ENCODE measurements around the gene C5AR1.
"Not testable (repeated sequence)": the region's sequence is repeated elsewhere in the genome, so short reads cannot be mapped to it uniquely, and the experiment has no call there.

C5AR1 gene

GRCh38 chr19:47283405-47284059 lies 26.1 kb upstream of the C5AR1 start:
- DNase-seq (ENCODE audit: low read depth in 2 of 2, low spot score in 1 of 2): no peak

- DNase-seq (ENCODE audit: low read depth in 2 of 2, low spot score in 1 of 2): no peak
Observed at GRCh38 chr19:47284324-47284899, 25.2 kb upstream of the C5AR1 start.

GRCh38 chr19:47296036-47296435 lies 13.6 kb upstream of the C5AR1 start:
- peak; percentile 35 to 62 for DNase-seq (ENCODE audit: low read depth in 2 of 2, low spot score in 1 of 2)

- not testable (repeated sequence) for DNase-seq (ENCODE audit: low read depth in 2 of 2, low spot score in 1 of 2)
Observed at GRCh38 chr19:47300867-47301266, 8.8 kb upstream of the C5AR1 start.

DNA sequence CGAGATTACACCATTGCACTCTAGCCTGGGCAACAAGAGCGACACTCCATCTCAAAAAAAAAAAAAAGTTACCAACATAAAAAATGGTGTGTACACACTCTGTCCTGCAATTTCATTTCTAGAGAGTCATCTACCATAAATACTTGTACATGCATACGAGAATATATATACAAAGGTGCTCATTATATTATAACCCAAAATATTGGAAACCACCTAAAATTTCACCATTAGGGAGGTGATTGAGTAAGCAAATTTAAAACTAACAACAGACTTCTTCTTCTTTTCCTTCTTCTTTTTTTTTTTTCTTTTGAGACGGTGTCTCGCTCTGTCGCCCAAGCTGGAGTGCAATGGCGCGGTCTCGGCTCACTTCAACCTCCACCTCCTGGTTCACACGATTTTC lies 7.4 kb upstream of the C5AR1 start:
- no peak for DNase-seq (ENCODE audit: low read depth in 2 of 2, low spot score in 1 of 2)

GRCh38 chr19:47303966-47304365 lies 5.7 kb upstream of the C5AR1 start:
- DNase-seq (ENCODE audit: low read depth in 2 of 2, low spot score in 1 of 2): no peak

DNA sequence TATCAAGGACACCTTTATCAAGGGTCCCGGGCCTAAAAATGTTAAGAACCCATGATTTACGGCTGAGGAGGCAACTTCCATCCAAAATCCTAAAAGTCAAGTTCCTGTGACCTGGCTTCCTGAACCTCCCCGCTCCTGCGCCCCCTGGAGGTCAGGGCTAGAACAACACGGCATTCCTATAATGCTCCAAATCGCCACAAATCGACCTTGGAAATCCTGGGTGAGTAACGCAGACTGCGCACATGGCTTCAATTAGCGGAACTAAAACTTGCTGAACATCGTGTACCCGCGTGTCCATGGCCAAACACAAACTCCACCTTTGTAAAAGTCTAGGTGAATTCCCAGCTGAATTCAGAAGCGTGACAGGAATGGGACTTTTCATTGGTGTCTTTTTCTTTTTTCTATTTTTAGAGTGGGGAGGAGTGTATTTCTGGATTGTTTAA lies 4.3 kb upstream of the C5AR1 start:
- DNase-seq (ENCODE audit: low read depth in 2 of 2, low spot score in 1 of 2): peak; percentile 18 to 40

GRCh38 chr19:47306303-47306702 lies 3.4 kb upstream of the C5AR1 start:
- DNase-seq (ENCODE audit: low read depth in 2 of 2, low spot score in 1 of 2): no peak

DNA sequence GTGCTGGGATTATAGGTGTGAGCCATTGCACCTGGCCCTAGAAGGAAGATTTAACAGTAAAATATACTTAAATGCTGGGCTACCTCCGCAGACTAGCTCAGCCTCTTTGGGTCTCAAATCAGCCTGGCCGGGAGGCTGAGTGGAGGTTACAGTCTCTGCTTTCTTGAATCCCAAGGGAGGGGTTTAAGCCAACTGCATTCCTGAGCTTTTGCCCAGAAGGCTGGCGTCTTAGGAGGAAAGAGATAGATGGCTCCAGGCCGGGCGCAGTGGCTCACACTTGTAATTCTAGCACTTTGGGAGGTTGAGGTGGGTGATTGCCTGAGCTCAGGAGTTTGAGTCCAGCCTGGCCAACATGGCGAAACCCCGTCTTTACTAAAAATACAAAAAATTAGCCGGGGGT lies 623 bp upstream of the C5AR1 start:
- no peak for DNase-seq (ENCODE audit: low read depth in 2 of 2, low spot score in 1 of 2)

GRCh38 chr19:47310323-47310722 lies 662 bp downstream of the C5AR1 start:
- no peak for DNase-seq (ENCODE audit: low read depth in 2 of 2, low spot score in 1 of 2)

GRCh38 chr19:47310819-47311218 lies 1.2 kb downstream of the C5AR1 start:
- DNase-seq (ENCODE audit: low read depth in 2 of 2, low spot score in 1 of 2): no peak

- no peak for DNase-seq (ENCODE audit: low read depth in 2 of 2, low spot score in 1 of 2)
Observed at GRCh38 chr19:47312366-47313006, 2.8 kb downstream of the C5AR1 start.

DNA sequence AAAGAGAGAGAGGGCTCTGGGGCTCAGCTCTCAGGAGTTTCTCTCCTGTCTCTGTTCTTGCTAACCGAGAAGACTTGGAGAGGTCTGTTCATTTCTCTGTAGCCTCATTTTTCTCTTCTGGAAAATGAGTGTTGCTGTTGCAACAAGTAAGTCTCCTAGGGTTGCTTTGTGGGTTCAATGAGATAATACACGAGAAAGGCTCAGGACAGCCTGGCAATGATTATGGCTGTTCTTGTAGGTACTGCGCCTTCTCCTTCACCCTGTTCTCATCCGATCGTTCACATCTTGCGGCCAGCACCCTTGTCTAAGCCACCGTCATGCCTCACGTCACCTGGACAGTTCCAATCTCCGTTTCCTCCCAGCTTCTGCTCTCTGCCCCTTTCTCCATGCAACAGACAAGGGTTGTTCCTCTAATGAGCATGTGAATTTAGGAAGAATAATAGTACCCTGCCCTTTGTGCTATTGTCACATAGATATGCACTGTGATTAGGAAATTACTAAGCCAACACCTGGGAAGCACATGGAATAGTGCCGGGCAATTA lies 4.2 kb downstream of the C5AR1 start:
- DNase-seq (ENCODE audit: low read depth in 2 of 2, low spot score in 1 of 2): no peak

GRCh38 chr19:47315125-47315821 lies 5.6 kb downstream of the C5AR1 start:
- DNase-seq (ENCODE audit: low read depth in 2 of 2, low spot score in 1 of 2): no peak

- DNase-seq (ENCODE audit: low read depth in 2 of 2, low spot score in 1 of 2): no peak
Observed at GRCh38 chr19:47316513-47316912, 6.9 kb downstream of the C5AR1 start.

- no peak for DNase-seq (ENCODE audit: low read depth in 2 of 2, low spot score in 1 of 2)
Observed at GRCh38 chr19:47319923-47320871, 10.5 kb downstream of the C5AR1 start.

- DNase-seq (ENCODE audit: low read depth in 2 of 2, low spot score in 1 of 2): no peak
Observed at GRCh38 chr19:47321630-47322029, 12.0 kb downstream of the C5AR1 start.

DNA sequence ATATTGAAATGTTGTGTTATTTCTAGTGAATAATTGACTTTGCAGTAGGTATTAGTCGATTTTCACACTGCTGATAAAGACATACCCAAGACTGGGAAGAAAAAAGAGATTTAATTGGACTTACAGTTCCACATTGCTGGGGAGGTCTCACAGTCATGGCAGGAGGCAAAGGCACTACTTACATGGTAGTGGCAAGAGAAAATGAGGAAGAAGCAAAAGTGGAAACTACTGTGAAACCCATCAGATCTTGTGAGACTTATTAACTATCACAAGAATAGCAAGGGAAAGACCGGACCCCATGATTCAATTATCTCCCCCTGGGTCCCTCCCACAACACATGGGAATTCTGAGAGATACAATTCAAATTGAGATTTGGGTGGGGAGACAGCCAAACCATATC lies 12.4 kb downstream of the C5AR1 start:
- no peak for DNase-seq (ENCODE audit: low read depth in 2 of 2, low spot score in 1 of 2)

DNA sequence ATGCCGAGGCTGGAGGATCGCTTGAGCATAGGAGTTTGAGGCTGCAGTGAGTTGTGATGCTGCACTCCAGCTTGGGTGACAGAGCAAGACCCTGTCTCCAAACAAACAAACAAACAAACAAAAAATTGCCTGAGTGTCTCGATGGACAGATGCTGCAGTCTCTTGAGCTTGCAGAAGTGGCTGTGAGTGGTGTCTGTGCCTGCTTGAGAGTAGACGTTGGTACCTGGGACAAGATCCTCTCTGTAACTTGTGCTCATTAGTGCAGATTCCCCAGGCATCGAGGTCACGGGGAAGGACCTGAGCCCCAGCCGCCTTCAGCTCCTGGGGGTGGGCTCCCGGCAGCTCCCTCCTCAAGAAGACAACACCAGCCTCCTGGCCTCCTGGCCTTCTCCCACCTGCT lies 13.7 kb downstream of the C5AR1 start:
- DNase-seq (ENCODE audit: low read depth in 2 of 2, low spot score in 1 of 2): no peak

DNA sequence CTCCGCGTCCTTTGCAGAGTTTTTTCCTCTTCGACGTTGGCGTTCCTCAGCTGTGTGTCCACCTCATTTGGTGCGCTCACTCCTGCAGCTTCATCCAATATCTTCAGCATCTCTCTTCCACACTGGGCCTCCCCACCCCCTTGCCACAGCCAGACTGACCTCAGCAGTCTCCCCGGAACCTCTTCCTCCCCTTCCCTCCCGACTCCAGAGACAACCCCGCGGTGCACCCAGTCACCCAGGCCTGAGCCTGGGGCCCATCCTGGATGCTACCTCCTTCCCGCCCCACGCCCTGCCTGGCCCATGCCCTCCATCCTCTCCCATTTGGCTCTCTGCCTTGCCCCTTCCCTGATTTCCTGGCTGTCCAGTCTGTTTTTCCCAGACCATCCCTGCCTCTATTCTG lies 14.2 kb downstream of the C5AR1 start:
- DNase-seq (ENCODE audit: low read depth in 2 of 2, low spot score in 1 of 2): no peak

GRCh38 chr19:47324502-47324901 lies 14.8 kb downstream of the C5AR1 start:
- no peak for DNase-seq (ENCODE audit: low read depth in 2 of 2, low spot score in 1 of 2)
